GM19455 (cell line): Measurements from ENCODE around the gene MTHFD2.

Source experiments
- ATAC-seq: cut with Tn5 transposase; IDR thresholded peaks from one replicate; pipeline ENCODE4 v1.9.1; 2021; ENCODE audit not compliant: unreplicated experiment

The MTHFD2 gene

GRCh38 chr2:74261204-74261864 lies 62.9 kb downstream of the MTHFD2 start:
- ATAC-seq = no peak

- no peak for ATAC-seq
Measured at GRCh38 chr2:74262681-74263080, 64.3 kb downstream of the MTHFD2 start.

GRCh38 chr2:74264281-74264680 lies 65.9 kb downstream of the MTHFD2 start:
- no peak for ATAC-seq

- no peak for ATAC-seq
Measured at GRCh38 chr2:74267068-74267467, 68.7 kb downstream of the MTHFD2 start.
